Activated CD8-positive, alpha-beta memory T cell treated with anti-CD3 and anti-CD28 coated beads for 4 hours (primary cell): ENCODE results near the gene BRD1.

Experiments
- DNase-seq, 2 donors: peaks; one replicate each; pipeline ENCODE4 v3.0.0-alpha.2; 2020; ENCODE audit warnings: low read depth in 2 of 2

Gene BRD1

DNA sequence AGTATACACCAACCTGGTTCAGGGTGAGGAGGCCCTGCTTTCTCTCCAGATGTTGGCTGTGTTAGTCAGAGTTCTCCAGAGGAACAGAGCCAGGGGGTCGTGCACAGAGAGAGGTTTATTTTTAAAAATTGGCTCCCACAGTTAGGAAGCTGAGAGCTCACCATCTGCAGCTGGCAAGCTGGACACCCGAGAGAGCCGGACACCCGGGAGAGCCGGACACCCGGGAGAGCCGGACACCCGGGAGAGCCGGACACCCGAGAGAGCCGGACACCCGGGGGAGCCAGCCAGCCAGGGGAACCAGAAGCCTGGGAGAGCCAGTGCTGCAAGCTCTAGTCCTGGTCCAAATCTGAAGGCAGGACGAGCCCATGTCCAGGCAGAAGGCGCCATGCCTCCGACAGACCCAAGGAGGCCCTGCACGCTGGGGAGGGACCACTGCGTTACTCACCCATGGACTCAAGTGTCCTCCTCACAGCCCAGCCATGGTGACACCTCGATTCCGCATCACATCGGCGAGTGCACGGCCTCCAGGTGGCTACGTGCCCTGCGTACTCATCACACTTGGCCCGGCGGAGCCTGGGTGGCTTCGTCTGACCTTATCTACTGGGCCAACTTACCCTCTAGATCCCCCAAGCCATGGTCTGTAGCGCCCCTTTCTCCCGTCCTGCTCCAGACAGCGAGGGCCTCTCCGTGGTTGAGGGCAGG is 99.0 kb downstream of the BRD1 start:
- no peak for DNase-seq

DNA sequence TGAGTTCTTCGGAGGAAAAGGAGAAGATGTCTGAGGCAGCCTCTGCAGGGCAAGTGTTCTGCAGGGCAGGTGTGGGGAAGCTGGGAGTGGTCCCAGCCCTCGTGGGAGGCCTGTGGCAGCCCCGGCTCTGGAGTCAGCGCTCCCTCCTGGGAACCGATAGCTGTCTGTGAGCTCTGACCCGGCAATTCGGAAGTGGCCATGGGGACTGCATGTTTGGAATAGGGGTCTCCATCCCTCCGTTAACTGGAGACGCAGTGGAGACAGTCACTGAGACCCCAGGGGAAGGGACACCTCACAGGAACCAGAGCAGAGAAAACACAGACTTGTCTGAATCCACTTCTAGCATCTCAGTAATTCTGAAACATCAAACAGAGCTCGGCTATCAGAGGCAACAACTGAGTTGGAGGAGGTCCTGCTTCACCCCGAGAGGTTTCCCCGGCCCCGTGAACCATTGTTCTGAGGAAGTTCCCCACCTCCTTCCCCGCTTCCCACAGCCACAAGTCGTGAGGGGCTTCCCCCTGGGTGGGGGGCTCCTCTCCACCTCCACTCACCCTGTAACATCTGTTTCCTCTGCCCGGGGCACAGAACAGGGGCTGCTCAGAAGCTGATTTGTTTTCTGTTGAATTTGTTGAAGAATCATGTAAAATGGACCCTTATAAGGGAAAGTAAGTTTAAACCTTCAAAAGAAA is 99.6 kb downstream of the BRD1 start:
- DNase-seq, result no peak

DNA sequence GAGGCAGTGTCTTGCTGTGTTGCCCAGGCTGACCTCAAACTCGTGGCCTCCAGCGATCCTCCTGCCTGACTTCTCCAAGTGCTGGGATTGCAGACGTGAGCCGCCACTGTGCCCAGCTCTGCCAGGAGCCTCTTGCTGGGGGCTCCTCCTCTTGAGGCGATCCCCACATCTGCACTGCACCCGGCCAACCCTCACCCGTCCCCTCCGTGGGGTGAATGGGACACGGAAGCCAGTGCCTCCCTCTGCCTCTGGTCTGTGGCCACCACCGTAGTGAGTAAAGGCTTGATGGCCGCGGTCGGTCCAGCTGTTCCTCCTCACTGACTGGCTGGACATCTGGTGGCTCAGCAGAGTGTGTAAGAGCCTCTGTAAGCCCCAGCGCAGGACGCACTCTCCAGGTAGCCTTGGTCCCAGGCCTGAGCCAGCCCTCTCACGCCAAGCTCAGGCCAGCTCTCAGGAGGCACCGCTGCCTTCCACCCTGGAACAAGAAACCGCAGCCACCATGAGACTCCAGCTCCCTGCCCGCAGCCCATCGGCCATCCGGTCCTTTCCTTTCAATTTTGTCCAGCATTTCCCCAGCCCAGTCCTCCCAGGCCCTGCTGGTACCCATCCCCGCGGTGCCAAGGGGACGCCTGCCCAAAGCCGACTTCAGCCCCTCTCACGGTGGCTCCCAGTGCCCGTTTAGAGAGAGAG is 100.3 kb downstream of the BRD1 start:
- no peak for DNase-seq

DNA sequence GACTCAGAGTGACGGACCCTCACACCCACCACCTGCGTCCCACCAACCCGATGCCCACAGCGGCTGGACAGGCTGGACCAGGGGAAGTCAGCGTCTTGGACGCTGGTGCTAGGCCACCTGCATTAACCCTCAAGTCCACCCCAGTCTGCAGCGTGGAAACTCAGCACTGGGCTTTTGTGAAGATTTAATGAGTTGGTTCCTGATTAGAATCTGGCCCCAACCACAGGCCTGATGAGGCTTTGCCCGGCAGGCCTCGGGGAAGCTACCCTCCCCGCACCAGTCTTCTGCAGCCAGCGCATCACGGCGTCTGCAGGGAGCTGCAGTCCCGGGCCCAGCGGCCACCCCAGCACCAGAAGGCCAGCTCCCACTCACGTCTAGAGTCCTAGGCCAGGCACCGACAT is 101.0 kb downstream of the BRD1 start:
- no peak for DNase-seq

DNA sequence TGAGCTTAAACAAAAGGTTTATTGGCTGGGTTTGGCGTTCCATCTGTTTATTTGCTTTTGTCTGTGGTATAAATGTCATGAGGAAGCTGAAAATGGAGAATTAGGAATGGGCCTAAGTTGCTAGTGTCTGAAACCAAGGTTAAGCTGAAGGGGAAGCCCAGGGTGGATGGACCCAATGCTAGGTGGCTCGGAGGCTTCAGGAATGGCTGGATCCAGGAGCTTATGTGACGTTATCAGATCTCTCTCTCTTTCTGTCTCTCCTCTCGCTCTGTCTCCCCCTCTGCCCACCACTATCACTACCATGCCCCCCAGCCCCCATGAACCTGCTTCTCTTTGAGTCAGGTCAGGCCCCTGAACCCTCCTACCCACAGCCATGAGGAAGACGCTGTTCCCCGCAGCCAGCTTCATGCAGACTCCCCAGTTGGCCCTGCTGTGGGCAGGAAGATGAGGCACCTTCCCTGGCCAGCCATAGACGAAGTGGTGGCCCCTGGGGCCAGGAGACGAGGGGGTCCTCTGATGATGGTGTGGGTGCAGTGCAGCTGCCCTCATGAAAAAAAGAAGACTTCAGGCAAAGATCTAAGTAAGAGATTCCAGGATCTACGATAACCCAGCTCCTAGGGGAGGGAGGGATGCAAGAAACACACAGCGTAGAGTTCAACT is 101.5 kb downstream of the BRD1 start:
- no peak for DNase-seq

DNA sequence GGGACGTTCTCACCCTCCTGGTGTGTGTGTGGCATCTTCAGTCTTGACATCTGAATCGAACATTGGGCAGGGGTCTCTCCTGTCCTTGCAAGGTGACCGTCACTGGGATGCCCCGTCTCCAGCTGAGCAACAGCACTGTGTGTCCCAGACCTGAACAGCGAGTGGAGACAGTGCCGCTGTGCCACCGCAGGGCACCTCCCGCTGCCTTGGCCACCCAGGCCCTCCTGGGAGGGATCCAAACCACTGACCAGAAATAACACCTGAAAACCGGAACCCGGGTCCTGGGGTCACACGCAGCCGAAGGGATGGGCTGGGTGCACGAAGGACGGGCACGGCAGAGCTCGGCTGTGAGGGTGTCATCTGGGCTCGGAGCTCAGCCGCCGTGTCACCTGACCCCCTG is 102.2 kb downstream of the BRD1 start:
- DNase-seq, result no peak

DNA sequence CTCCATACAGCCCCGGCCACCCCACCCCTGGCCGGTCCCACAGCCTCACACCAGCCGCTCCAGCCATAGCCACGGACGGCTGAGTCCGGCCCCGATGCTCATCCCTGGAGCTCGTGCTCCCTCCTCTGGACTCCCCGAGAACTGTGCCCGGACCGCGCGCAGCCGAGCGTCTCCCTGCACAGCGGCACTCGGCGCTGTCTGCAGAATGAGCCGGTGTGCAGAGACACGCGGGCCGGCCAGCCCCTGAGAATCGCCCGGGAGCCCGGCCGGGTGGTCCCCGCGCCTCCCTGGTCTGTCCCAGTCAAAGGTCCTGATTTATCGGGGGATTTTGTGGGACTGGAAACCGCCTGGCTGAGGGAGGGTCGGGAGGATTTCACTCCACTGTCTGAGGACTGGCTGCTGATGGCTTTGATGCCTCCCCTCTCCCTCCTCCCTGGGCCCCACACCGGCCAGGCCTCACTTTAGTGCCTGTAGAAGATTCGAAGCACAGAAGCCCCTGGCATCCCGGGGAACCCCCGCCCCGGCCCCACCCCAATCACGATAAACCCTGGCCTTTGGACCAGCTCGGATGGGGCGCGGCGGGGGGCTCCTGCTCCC is 102.7 kb downstream of the BRD1 start:
- DNase-seq, result peak; percentile 25 to 29

DNA sequence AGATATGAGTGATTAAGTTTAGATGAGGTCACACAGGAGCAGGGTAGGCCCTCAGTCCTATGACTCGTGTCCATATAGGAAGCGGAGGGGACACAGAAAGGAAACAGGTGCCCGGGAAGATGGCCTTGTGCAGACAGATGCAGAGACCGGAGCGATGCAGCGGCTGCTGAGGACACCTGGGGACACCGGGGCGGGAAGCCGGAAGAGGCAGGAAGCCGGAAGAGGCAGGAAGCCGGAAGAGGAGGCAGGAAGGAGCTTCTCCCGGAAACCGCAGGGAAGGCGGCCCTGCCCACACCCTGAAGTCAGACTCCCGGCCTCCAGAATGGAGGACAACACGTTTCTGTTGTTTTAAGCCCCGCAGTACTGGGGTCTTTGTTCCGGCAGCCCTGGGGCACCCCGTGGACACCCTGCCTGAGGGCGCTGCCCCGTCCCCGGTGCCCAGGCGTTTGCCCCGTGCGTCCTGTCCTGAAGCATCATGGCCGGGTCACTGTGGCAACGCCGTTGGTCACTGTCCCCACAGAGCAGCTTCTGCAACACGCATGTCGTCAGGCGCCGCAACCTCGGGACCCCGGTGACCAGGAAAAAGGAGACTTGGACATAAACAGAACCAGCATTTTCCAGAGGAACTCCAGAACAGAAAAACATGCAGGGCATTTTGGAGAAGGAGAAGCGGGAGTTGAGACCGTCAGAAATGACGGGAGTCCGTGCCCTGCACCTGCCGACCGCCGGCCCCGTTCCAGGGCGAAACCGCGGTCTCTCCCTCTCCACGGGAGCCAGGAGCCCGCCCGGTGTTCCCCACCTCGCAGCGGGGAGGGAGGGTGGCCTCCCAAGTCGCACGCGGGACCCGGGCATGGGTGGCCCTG is 103.4 kb downstream of the BRD1 start:
- no peak for DNase-seq

DNA sequence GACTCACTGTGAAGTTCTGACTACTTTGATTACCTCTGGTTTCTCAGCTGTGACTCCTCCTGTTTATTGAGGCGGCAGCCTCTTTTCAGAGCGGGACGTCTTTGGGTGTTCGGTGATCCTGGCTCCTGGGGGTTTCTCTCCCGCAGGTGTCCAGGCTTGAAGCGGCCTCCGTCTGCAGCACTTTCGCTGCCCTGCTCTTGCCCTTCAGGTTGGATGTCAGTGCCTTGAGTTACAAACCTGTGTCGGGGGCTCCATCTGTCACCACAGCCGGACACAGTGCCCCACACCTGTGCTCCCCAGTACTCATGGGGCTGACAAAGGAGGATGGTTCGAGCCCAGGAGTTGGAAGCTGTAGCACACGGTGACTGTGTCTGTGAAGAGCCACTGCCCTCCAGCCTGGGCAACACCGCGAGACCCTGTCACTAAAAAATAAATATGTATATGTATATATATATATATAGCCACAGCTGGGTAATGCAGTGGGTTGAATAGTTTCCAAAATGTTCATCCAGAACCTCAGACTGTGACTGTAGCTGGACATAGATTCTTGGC is 104.1 kb downstream of the BRD1 start:
- no peak for DNase-seq
